GM12878 (cell line): ENCODE results near the gene PFKP. TPM values are rescaled to one million over a fixed set of nuclear protein-coding genes. Genes with fewer than 3 reads are reported as not detected.

ENCODE experiments used
- ATAC-seq: fragments of 200-7000 bp; cut with Tn5 transposase; 3 replicates; pipeline ENCODE4 v1.9.1; 2020; ENCODE audit warnings: mild to moderate bottlenecking, moderate library complexity
- BruUV-seq: library from RNA; stranded (reverse); fragments of 400-500 nt; replicated peaks from 2 replicates; lab custom pipeline; 2021; lab: Mats Ljungman, UMichigan
- CTCF ChIA-PET: fragments of 300-600 bp; sonication (Branson Sonifier 250); formaldehyde crosslinking; extraction: SDS; loops from one replicate; lab custom pipeline; 2021; ENCODE audit warnings: inconsistent platforms; lab: Yijun Ruan, JAX
- POLR2A ChIA-PET: fragments of 350-600 bp; formaldehyde crosslinking; extraction: SDS; loops from one replicate; lab custom pipeline; 2021; ENCODE audit warnings: inconsistent platforms; lab: Charles Lee
- RAD21 ChIA-PET: fragments of 300-600 bp; sonication (Branson Sonifier 250); formaldehyde crosslinking; loops from one replicate; lab custom pipeline; 2023; ENCODE audit warnings: antibody characterized with exemption; ENCODE audit not compliant: unreplicated experiment; lab: Charles Lee
- SMC1A ChIA-PET: fragments of 300-600 bp; sonication (Branson Sonifier 250); formaldehyde crosslinking; loops from one replicate; lab custom pipeline; 2023; ENCODE audit not compliant: unreplicated experiment, uncharacterized antibody; lab: Charles Lee
- DNase-seq: peaks from one replicate; pipeline ENCODE4 v3.0.0-alpha.2; 2011; ENCODE audit warnings: low read depth, low spot score
- FAIRE-seq: peaks from 3 replicates; lab custom pipeline; 2011; peaks lifted over from hg19 to GRCh38; lab: Jason Lieb, UNC
- H2AFZ ChIP-seq: 2 replicates; pipeline ENCODE4 v1.6.0; 2011; ENCODE audit warnings: low read depth, low read length, control low read depth; ENCODE audit not compliant: control insufficient read depth
- H3K27ac ChIP-seq: 2 replicates; pipeline ENCODE4 v1.5.1; 2011; ENCODE audit warnings: control low read depth; ENCODE audit not compliant: control insufficient read depth, insufficient read depth
- H3K27me3 ChIP-seq, 2 experiments: replicated peaks in 1 of 2; 2 replicates each; pipeline versions ENCODE4 v1.6.0 to v1.6.1; 2011; ENCODE audit warnings: low read length in 1 of 2; ENCODE audit not compliant: control insufficient read depth in 2 of 2, insufficient read depth in 2 of 2
- H3K36me3 ChIP-seq, 2 experiments: 2 replicates each; pipeline ENCODE4 v1.5.1; 2011; ENCODE audit warnings: low read length in 1 of 2; ENCODE audit not compliant: control insufficient read depth in 2 of 2, insufficient read depth in 2 of 2
- H3K4me1 ChIP-seq: 2 replicates; pipeline ENCODE4 v1.6.1; 2011; ENCODE audit warnings: mild to moderate bottlenecking, low read length, moderate library complexity, mixed read lengths; ENCODE audit not compliant: control insufficient read depth, insufficient read depth
- H3K4me2 ChIP-seq: 2 replicates; pipeline ENCODE4 v1.6.0; 2011; ENCODE audit warnings: control low read depth; ENCODE audit not compliant: control insufficient read depth, insufficient read depth
- H3K4me3 ChIP-seq: fragments of 200-600 bp; sonication (generic); 2 replicates; pipeline ENCODE4 v1.5.1; 2016
- H3K79me2 ChIP-seq: 2 replicates; pipeline ENCODE4 v1.6.0; 2011; ENCODE audit warnings: low read length; ENCODE audit not compliant: control insufficient read depth, insufficient read depth
- H3K9ac ChIP-seq: 2 replicates; pipeline ENCODE4 v1.8.0; 2011; ENCODE audit warnings: low read length, control low read depth, mixed read lengths; ENCODE audit not compliant: control insufficient read depth, insufficient read depth
- H3K9me3 ChIP-seq: replicated peaks from 3 replicates; pipeline ENCODE4 v1.5.1; 2011; ENCODE audit warnings: mild to moderate bottlenecking, low read length; ENCODE audit not compliant: control insufficient read depth, insufficient read depth
- H4K20me1 ChIP-seq: 2 replicates; pipeline ENCODE4 v1.6.0; 2011; ENCODE audit not compliant: control insufficient read depth, insufficient read depth
- BCLAF1 ChIP-seq: fragments of 450-650 bp; IDR thresholded peaks from 2 replicates; pipeline ENCODE4 v1.6.1; 2017; ENCODE audit warnings: antibody characterized with exemption, mild to moderate bottlenecking, moderate library complexity
- LARP7 ChIP-seq: fragments of 450-650 bp; IDR thresholded peaks from 2 replicates; pipeline ENCODE4 v1.6.1; 2017; ENCODE audit warnings: mild to moderate bottlenecking
- NBN ChIP-seq: fragments of 450-650 bp; IDR thresholded peaks from 2 replicates; pipeline ENCODE4 v1.6.1; 2016
- NFYA ChIP-seq: IDR thresholded peaks from 2 replicates; pipeline ENCODE4 v1.6.1; 2011; ENCODE audit warnings: low read depth, mild to moderate bottlenecking, low read length, improper control_type of control experiment, borderline replicate concordance
- NFYB ChIP-seq: IDR thresholded peaks from 2 replicates; pipeline ENCODE4 v1.6.1; 2011; ENCODE audit warnings: low read depth, mild to moderate bottlenecking, low read length, improper control_type of control experiment, moderate library complexity; ENCODE audit not compliant: insufficient read depth
- PAX8 ChIP-seq: fragments of 450-650 bp; IDR thresholded peaks from 2 replicates; pipeline ENCODE4 v1.6.1; 2017; ENCODE audit warnings: mild to moderate bottlenecking, moderate library complexity
- POLR2AphosphoS2 ChIP-seq: IDR thresholded peaks from 2 replicates; pipeline ENCODE4 v1.6.1; 2011; ENCODE audit warnings: low read depth, mild to moderate bottlenecking, low read length, improper control_type of control experiment, moderate library complexity
- SMAD1 ChIP-seq: fragments of 450-650 bp; IDR thresholded peaks from 2 replicates; pipeline ENCODE4 v1.6.1; 2018; ENCODE audit warnings: mild to moderate bottlenecking, low read depth; ENCODE audit not compliant: partially characterized antibody
- STAT3 ChIP-seq: IDR thresholded peaks from 2 replicates; pipeline ENCODE4 v1.6.1; 2011; ENCODE audit warnings: low read depth, low read length, improper control_type of control experiment
- TCF7 ChIP-seq: IDR thresholded peaks from 2 replicates; pipeline ENCODE4 v1.6.1; 2014; ENCODE audit warnings: antibody characterized with exemption, borderline replicate concordance
- WGBS: methylation state at CpG from one replicate; pipeline ENCODE4 v1.1.6; 2016; ENCODE audit warnings: low lambda C conversion rate; ENCODE audit not compliant: insufficient replicate concordance, insufficient coverage; ENCODE audit errors: missing lambda C conversion rate; 5-methylcytosine and 5-hydroxymethylcytosine counted together
- in situ Hi-C: fragments of 300-500 bp; cut with MboI; formaldehyde crosslinking; loops from 9 replicates; pipeline ENCODE4 v1.14.3; 2018; ENCODE audit warnings: mixed read lengths
- intact Hi-C: fragments of 100-400 bp; cut with micrococcal nuclease; formaldehyde crosslinking; loops from one replicate; pipeline ENCODE4 v1.14.2; 2022; ENCODE audit not compliant: unreplicated experiment
- polyA plus RNA-seq, 11 experiments: library from polyadenylated mRNA; depleted of rRNA in 4 of 11; unstranded in 6 of 11; stranded (reverse) in 5 of 11; fragments of >200 nt; fragmentation: Nextera tagmentation in 4 of 11; fragmentation: Illumina TruSeq in 1 of 11; extraction: Ambion mirVana in 4 of 11; extraction: Trizol in 1 of 11; gene quantifications; 1 replicate in 1 of 11; 2 replicates in 10 of 11; pipeline versions ENCODE4 v1.2.1 to v1.2.3, GENCODE V29; 2011 to 2016; ENCODE audit warnings: inconsistent platforms in 2 of 11, missing spikeins in 2 of 11, low read depth in 1 of 11
- total RNA-seq, 4 experiments: library from RNA; depleted of rRNA in 3 of 4; stranded (reverse); fragments of >200 nt in 3 of 4; fragmentation: Illumina TruSeq in 1 of 4; extraction: Trizol in 1 of 4; gene quantifications; 2 replicates each; pipeline versions ENCODE4 v1.2.1 to v1.2.3, GENCODE V29; 2013 to 2021
- TF ChIP-seq, protein P1 (sequence below): fragments of 450-650 bp; formaldehyde crosslinking; IDR thresholded peaks from 2 replicates; pipeline ENCODE4 v1.4.0; 2020; ENCODE audit warnings: mild to moderate bottlenecking, moderate library complexity

Gene PFKP
- total and polyA plus RNA-seq, 10 of the 15 experiments (the other 5 are each of a cell fraction or from before 2014, with no cell fraction given): 27.0 to 145 (median 95.7) TPM

DNA sequence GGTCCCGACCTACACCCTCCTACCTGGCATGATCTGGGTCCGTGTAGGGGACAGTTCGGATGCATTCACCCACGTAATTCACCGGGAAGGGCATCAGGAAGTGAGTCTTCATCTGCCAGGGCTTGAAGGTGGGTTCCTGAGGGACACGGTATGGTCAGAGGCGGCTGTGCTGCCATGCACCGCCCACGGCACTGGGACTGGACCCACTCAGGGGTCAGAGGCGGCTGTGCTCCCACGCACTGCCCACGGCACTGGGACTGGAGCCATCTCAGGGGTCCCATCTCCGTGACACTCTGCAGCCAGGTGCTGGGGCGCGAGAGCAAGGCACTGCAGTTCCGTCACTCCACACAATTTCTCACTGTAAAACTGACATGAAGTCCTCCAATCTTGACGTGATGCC lies 76.0 kb downstream of the PFKP start:
- in situ Hi-C loops (no loop called here), intact Hi-C loops (no loop called here)
- no peak for TF ChIP-seq PAX8
- no peak for TF ChIP-seq SMAD1
- TF ChIP-seq NFYB: no peak
- no peak for TF ChIP-seq POLR2AphosphoS2
- no peak for TF ChIP-seq STAT3
- no peak for TF ChIP-seq NFYA
- no peak for TF ChIP-seq NBN
- 93% methylated on average over 17 of the region's 17 CpGs for WGBS
- CTCF ChIA-PET: no interaction called here
- Histone ChIP-seq H3K36me3 (peaks cover 11 to 27% of the 10 kb centered on the region in 2 experiments), H3K9me3 (no peaks in the 10 kb centered on the region), H2AFZ (no peak overlapping the region), H3K27me3 (no peaks in the 10 kb centered on the region), H3K4me1 (no peaks in the 10 kb centered on the region), H3K79me2 (no peaks in the 10 kb centered on the region), H3K4me3 (no peak overlapping the region), H4K20me1 (no peaks in the 10 kb centered on the region), H3K9ac (no peak overlapping the region), H3K4me2 (no peak overlapping the region), H3K27ac (no peak overlapping the region)
- ATAC-seq: no peak
- RAD21 ChIA-PET: no interaction called here
- SMC1A ChIA-PET: no interaction called here
- BruUV-seq: no TSS peak
- no peak for DNase-seq
- FAIRE-seq: no peak
- POLR2A ChIA-PET: no interaction called here

DNA sequence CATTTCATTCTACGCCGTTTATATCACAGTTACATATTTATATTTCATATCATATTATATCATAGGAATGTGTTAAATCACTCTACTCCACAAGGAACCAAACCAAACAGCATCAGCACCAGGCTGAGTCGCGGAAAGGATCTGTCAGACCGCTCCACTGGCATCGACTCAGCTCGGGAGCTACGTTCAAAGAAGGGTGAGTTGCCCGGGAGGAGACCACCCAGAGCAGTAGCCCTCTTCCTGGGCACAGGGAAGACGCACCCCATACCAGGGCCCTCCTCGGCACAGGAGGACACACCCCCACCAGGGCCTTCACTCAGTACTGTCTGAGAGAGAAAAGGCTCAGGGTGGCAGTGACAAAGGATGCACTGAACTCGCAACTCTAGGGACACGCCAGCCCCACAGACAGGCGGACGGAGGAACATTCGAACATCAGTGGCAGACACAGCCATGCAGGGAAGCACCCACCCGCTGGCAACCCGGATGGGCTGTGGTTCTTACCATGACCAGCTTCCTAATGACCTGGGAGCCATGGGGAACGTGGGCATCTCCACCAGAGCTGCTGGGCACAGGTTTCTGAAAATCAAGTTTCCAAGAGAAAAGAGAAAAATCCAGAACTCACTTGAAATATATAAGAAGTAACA lies 76.6 kb downstream of the PFKP start:
- in situ Hi-C loops: no loop called here
- no peaks in the 10 kb centered on the region for H3K27me3 ChIP-seq
- H3K27ac ChIP-seq: no peak overlapping the region
- H3K79me2 ChIP-seq: no peaks in the 10 kb centered on the region
- no peak overlapping the region for H2AFZ ChIP-seq
- intact Hi-C loops: no loop called here
- ChIA-PET SMC1A (no interaction called here), CTCF (interaction anchor here (1.1 kb wide), 1 partner anchor 10 kb away, joined by 3 read pairs; no protein-coding TSS in a partner anchor), POLR2A (no interaction called here), RAD21 (no interaction called here)
- H3K4me2 ChIP-seq: no peak overlapping the region
- no TSS peak for BruUV-seq
- H3K36me3 ChIP-seq: peaks cover 9 to 25% of the 10 kb centered on the region in 2 experiments
- H3K9me3 ChIP-seq: no peaks in the 10 kb centered on the region
- no peak for FAIRE-seq
- no peaks in the 10 kb centered on the region for H3K4me1 ChIP-seq
- 95% methylated on average over 19 of the region's 19 CpGs for WGBS
- no peak overlapping the region for H3K9ac ChIP-seq
- no peak for ATAC-seq
- DNase-seq: no peak
- no peaks in the 10 kb centered on the region for H4K20me1 ChIP-seq
- H3K4me3 ChIP-seq: no peak overlapping the region
- TF ChIP-seq, protein P1, sequence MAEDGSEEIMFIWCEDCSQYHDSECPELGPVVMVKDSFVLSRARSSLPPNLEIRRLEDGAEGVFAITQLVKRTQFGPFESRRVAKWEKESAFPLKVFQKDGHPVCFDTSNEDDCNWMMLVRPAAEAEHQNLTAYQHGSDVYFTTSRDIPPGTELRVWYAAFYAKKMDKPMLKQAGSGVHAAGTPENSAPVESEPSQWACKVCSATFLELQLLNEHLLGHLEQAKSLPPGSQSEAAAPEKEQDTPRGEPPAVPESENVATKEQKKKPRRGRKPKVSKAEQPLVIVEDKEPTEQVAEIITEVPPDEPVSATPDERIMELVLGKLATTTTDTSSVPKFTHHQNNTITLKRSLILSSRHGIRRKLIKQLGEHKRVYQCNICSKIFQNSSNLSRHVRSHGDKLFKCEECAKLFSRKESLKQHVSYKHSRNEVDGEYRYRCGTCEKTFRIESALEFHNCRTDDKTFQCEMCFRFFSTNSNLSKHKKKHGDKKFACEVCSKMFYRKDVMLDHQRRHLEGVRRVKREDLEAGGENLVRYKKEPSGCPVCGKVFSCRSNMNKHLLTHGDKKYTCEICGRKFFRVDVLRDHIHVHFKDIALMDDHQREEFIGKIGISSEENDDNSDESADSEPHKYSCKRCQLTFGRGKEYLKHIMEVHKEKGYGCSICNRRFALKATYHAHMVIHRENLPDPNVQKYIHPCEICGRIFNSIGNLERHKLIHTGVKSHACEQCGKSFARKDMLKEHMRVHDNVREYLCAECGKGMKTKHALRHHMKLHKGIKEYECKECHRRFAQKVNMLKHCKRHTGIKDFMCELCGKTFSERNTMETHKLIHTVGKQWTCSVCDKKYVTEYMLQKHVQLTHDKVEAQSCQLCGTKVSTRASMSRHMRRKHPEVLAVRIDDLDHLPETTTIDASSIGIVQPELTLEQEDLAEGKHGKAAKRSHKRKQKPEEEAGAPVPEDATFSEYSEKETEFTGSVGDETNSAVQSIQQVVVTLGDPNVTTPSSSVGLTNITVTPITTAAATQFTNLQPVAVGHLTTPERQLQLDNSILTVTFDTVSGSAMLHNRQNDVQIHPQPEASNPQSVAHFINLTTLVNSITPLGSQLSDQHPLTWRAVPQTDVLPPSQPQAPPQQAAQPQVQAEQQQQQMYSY (CRISPR knock-in tag): no peak
- no peak for TF ChIP-seq TCF7
- TF ChIP-seq BCLAF1: no peak
- no peak for TF ChIP-seq LARP7
